Measurements from ENCODE around the gene STXBP6. TPM values are rescaled to one million over a fixed set of nuclear protein-coding genes. Genes with fewer than 3 reads are reported as not detected.

Gene STXBP6
- total and polyA plus RNA-seq, 10 of the 15 experiments (the other 5 are each of a cell fraction or from before 2014, with no cell fraction given) = 1.2 to 47.3 (median 1.9) TPM

DNA sequence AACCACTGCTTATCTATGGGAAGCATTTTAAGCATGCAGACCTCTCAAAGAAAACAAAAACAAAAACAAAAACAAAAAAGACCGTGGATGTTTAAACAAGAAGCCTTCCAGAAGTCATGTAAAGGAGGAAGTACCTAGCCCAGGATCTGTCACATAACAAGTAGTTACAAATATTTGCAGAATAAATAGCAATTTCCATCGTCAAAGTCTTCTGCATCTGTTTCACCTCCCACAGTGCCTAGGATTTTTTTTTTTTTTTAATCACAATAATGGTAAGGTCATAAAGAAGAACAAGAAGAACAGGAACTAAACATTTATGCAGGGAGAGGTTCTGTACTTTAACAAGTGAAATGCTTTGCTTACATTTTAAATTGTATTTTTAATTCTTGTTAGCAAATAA, 2.4 kb upstream of the STXBP6 start:
- Histone ChIP-seq H3K27ac (ENCODE audit: control insufficient read depth, insufficient read depth) (no peak overlapping the region), H3K79me2 (ENCODE audit: control insufficient read depth, insufficient read depth, low read length) (no peaks in the 10 kb centered on the region), H3K9ac (ENCODE audit: control insufficient read depth, insufficient read depth, low read length) (no peak overlapping the region), H3K9me3 (replicated peaks; ENCODE audit: control insufficient read depth, insufficient read depth, low read length) (no peaks in the 10 kb centered on the region), H3K27me3 (replicated peaks in 1 of 2; ENCODE audit: control insufficient read depth in 2 of 2, insufficient read depth in 2 of 2, low read length in 1 of 2) (peaks cover 0 to 12% of the 10 kb centered on the region in 2 experiments; a peak in 1 of 4 replicates), H3K36me3 (ENCODE audit: control insufficient read depth in 2 of 2, insufficient read depth in 2 of 2, low read length in 1 of 2) (no peaks in the 10 kb centered on the region), H4K20me1 (ENCODE audit: control insufficient read depth, insufficient read depth) (no peaks in the 10 kb centered on the region), H2AFZ (ENCODE audit: control insufficient read depth, low read depth, low read length) (no peak overlapping the region), H3K4me3 (no peak overlapping the region), H3K4me1 (ENCODE audit: control insufficient read depth, insufficient read depth, low read length) (no peaks in the 10 kb centered on the region), H3K4me2 (ENCODE audit: control insufficient read depth, insufficient read depth) (no peak overlapping the region)
- in situ Hi-C loops (cut with MboI) (no loop called here), intact Hi-C loops (cut with micrococcal nuclease; ENCODE audit: unreplicated experiment) (no loop called here)
- no peak for FAIRE-seq
- no TSS peak for BruUV-seq (replicated peaks)
- ChIA-PET SMC1A (ENCODE audit: uncharacterized antibody, unreplicated experiment) (interaction anchor here (1.6 to 2.8 kb wide), 3 partner anchors 52 to 342 kb away, joined by 3 to 13 read pairs (median 4); no protein-coding TSS in a partner anchor), RAD21 (ENCODE audit: unreplicated experiment) (interaction anchor here (0.7 to 2.4 kb wide), 3 partner anchors 80 to 347 kb away, joined by 3 to 8 read pairs (median 6); no protein-coding TSS in a partner anchor), CTCF (interaction anchor here (0.7 kb wide), 1 partner anchor 127 kb away, joined by 3 read pairs; no protein-coding TSS in a partner anchor), POLR2A (no interaction called here)
- ATAC-seq = no peak
- 0% methylated on average over 2 of the region's 2 CpGs for WGBS (ENCODE audit: insufficient coverage, insufficient replicate concordance, low lambda C conversion rate, missing lambda C conversion rate)
- no peak for DNase-seq (ENCODE audit: low read depth, low spot score)
- TF ChIP-seq MYC (IDR thresholded peaks at IDR 0.05; ENCODE audit: insufficient read depth, insufficient read length, insufficient replicate concordance, low read length, severe bottlenecking) = no peak
- TF ChIP-seq CBX3 (IDR thresholded peaks at IDR 0.05; ENCODE audit: borderline replicate concordance, low read depth) = no peak
- TF ChIP-seq TCF12 (IDR thresholded peaks at IDR 0.05; ENCODE audit: low read depth, low read length) = no peak
- TF ChIP-seq ZBED1 (IDR thresholded peaks at IDR 0.05; ENCODE audit: borderline replicate concordance) = no peak
- TF ChIP-seq RELB (IDR thresholded peaks at IDR 0.05; ENCODE audit: low read depth) = no peak
- no peak for TF ChIP-seq JUNB (IDR thresholded peaks at IDR 0.05)
- TF ChIP-seq EGR1 (IDR thresholded peaks at IDR 0.05; ENCODE audit: borderline replicate concordance in 1 of 2, low read depth in 2 of 2, low read length in 2 of 2) = no peak
